HG03342 (cell line): ENCODE results near the gene RYR3.

Source experiments
- ATAC-seq: cut with Tn5 transposase; IDR thresholded peaks from one replicate; pipeline ENCODE4 v1.9.1; 2021; ENCODE audit warnings: mild to moderate bottlenecking, moderate library complexity; ENCODE audit not compliant: unreplicated experiment

Gene RYR3

DNA sequence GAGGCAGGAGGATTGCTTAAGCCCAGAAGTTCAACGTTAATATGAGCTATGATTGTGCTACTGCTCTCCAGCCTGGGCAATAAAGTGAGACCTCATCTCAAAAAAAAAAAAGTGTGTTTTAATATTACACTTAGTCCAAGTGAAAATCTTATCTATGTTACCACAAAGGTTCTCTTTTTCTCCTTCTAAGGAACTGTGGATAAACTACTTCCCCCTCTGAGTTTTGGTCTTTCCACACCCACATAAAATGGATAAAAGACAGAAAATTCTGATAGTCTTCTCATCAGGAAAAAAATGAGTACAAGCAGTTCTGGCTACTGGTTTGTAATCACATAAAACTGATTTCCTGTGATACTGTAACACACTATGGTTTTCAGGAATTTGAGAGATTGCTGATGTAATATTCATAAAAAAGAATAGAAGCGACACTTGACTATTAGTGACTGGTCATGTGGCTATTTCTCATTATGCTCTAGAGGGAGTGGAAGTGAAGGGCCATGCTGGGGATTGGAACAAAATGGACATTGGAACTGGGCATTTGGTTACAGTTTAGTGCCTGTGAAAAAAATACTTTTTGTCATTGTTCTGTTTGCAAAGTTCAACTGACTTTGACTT, 68.2 kb downstream of the RYR3 start:
- ATAC-seq, result no peak

DNA sequence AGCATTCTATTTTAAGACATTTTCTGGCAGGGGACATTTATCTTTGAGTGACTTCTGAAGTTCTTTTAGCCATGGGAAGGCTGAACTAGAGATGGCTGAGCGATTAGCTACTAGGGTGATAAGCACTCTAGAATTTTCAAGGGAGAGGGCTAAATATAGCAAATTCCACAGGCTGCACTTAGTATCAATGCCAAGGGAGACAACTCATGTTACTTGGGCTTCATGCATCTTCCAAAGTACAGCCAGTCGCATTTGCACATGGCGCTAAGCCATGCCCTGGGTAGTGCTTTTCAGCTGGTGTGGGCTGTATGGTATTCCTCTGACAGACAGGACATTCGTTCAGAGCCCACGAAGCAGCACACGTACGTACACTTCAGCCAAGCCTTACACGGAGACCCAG, 69.6 kb downstream of the RYR3 start:
- ATAC-seq, result no peak

DNA sequence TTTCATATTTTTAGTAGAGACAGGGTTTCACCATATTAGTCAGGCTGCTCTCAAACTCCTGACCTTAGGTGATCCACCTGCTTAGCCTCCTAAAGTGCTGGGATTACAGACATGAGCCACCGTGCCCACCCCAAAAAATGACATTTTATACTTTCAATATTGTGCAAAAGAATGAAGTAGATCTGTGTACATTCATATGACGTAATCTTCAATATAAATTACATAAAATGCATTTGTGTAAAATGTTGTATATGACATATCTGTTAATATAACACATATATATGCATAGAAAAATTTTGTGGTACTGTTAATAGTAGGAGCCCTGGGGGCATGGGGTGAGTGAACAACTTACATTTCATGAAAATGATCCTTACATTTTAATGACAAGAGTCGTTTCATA, 71.7 kb downstream of the RYR3 start:
- no peak for ATAC-seq

DNA sequence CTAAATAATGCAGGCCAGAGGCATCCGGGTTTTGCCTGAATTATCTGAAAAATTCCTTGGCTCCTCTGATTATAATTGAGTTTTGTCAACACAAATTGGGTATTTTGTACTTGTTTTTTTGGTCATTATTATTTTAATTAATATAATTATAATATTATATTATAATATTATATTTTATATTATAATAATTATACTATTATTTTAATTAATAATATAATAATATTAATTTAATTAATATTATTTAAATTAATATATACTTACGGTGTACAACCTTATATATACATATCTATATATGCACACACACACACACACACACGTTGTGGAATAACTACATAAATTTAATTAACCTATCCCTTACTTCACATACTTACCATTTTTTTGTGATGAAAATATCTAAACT, 73.5 kb downstream of the RYR3 start:
- no peak for ATAC-seq

DNA sequence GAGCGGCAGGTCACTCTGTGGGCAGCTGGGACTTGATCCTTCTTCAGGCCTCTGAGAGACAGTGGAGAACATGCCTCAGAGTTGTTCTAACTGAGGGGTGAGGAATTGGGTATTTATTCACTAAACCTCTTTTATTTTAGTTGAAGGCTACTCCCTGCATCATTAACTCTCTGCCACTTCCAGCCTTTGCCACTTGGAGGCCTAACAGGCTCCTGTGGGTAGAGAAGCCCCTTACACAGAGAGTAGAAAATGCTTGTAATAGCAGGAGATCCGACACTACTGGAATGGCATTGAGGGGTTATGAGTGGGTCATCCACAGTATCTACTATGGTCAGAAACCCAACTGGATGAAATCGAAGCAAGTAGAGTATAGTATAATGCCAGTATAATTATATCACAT, 81.7 kb downstream of the RYR3 start:
- ATAC-seq, result no peak

DNA sequence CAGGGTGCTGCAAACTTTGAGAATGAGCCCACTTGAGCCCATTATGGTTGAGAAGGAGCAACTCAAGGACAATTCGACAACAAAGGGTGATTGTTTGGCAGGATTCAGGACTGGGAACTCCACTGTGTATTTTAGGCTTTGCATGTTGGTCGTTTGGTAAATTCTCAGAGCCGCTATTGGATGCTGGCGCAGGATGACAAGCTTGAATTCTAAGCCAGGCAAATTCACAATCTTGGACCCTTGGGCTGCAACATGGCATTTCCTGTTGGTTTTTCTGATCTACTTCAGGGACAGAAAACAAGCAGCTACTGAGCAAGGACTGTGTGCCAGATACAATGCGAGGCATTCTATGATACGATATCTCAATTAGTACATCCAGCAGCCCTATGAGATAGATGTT, 82.8 kb downstream of the RYR3 start:
- no peak for ATAC-seq

DNA sequence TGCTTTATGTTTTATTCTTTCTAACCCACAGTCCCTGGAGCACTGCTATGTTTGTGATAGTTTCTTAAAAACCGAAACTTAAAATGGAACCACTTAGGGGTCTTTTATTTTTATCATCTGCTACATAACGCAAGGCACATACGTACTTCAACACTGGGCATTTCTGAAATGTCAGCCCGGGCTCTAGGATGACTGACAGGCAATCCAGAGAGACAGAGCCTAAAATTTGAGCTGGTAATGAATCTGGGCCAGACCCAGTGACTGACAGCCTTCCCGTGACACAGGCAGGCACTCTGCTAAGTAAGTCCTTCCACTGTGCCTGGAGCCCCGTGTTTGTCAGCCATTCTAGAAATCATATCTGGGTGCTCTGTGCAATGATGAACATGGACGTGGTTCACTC, 84.6 kb downstream of the RYR3 start:
- ATAC-seq, result no peak

DNA sequence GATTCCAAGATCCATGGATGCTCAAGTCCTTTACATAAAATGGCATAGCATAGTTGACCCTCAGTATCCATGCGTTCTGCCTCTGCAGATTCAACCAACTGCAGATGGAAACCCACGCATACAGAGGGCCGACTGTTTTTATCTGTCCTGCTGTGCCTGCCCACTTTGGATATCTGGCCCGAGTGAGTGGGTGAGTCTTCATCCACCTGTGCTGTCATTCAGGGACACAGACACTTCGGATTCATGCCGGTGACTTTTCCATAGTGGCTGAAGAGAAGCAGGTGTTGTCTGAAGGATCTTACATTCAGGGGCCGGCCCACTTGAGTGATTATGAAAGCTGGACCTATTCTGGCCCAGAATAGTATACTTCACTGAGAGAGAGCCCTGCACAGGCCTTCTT, 85.1 kb downstream of the RYR3 start:
- no peak for ATAC-seq

DNA sequence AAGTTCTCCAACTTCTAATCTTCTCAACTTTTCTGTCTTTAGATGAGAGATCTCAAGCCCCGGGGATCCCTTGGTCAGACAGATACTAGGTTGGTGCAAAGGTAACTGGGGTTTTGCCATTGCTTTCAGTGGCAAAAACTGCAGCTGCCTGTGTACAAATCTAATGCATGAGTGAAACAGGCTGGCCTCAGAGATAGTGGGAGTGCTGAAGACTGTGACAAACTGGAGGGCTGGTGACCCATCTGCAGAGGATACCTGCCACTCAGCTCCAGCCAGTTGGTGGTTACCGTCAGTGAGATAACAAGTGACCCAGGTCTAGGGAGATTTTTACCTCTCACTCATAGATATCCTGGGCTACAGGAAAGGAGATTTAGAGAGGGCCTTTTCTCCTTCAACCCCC, 85.7 kb downstream of the RYR3 start:
- ATAC-seq, result no peak

DNA sequence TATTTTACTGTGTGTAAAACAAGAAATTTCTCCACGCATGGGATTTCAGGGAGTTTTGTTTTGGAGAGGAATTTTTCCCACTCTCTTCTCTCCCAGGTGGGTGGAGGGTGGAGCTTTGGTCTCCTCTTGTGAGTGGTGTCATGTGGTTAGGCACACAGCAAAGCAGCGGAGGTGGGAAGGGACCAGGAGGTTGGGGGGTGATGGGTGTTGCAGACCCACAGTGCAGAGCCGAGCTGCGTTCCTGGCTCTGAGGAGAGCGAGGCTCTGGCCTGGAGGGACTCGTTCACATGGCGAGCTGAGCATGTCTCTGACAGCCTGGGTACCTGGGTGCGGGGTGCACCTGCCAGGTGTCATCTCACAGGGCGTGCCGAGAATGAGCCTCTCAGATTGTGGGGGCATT, 87.8 kb downstream of the RYR3 start:
- ATAC-seq, result no peak

DNA sequence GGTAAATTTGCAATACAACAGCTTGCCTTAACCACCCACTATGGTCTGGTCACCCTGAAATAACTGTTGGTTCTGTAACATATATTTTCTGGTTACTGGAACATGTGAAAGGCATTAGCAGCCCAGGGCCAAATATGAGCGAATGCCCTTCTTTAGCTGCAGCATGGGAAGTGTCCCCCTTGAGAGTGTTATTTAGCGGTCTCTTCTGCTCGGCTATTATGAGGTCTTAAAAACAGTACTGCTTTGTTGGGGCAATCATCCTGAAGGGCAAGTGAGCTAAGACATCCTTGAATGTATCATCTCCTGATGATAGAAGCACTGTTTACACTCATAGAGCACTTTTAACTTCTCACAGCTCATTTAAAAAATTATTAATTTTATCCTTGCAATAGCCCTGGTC, 90.2 kb downstream of the RYR3 start:
- ATAC-seq, result no peak

DNA sequence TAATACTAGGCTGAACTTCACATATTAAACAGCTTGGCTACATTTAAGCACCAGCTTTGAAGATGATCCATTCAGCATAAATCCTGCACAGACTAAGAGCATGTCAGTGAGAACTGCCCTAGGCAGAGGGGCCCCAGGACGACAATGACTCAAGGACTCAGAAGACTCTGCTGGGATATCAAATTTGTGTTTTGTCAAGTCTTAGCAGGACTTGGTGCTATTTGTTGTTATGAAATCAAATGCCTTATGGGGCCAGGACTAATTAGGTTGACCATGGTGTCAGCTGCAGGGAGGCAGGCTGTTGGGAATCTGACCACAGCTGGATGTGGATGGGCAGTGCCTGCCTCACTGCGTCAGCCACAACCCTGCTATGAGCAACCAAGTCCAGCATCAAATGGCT, 91.8 kb downstream of the RYR3 start:
- no peak for ATAC-seq

DNA sequence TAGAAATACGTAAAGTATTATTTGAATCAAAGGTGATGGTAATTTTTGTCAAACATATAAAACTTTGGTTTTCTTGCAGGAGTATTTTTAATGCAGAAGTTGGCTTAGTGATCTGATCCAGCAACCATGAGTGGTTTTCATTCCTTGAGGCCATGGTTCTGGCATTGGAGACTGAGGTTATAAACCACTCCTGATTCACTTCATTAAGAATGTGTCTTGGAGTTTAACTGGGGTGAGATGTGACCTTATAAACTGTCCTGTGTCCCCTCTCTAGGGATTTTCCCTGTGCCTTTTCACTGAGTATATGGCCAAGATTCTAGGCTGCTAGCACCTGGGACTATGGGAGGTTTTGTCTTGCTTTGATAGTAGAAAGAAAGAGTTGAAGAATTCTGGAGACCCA, 94.3 kb downstream of the RYR3 start:
- no peak for ATAC-seq

DNA sequence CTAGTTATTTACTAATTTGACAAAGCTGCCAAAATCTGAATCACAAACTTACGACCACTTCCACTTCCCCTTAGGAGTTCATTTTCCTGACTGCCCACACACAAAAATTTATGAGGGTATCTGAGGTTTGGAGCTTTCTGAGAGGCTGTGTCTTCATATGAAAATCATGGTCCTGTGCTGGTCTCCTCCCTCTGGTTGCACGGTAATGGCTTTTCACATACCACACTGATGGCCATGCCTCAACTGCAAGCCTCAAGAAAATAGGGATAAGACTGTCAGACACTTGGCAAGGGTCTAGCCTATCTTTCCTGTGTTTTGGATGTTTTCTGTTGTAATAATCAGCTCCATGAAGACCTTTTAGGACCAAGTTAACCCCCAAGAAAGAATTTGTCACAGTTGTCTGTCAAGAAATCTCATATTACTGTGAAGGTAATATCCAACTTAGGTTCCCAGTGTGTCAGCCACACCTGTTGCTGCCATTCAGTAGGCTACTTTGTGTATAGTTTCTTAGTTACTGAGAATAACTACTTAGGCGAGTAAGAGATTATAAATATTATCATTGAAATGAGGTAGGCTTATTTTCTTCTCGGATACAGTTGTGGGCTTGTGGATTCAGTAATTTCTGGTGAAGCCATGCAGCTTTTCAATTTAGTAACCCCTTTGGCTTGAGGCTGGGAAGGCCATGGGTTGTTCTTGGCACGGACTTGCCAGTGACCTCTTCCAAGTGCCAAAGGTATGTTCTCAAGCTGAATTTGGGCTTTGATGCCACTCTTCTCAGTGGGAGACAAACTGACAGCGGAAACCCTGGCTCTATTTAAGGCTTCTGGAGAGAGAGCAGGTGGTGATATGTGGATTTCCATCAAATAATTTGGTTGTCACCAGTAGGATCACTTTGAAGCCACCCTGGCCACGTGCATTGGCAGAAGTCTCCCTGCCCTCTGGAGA, 101.1 kb downstream of the RYR3 start:
- no peak for ATAC-seq

DNA sequence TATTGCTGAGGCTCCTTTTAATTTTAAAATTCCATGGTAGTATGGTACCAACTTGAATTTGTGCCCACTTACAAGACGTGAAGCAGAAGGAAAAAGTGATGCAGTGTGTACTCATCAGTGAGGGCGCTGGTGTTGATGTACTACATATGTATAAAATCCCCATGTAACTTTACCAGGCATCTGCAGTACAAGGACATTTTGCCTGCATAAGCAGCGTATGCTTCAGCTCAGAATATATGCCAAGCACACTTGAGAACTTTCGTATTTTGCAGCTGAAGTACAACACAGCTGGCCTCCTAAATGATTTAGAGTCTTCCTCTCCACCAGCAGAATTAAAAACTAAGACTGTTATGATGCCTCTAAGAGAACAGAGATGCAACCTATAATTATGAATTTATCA, 108.9 kb downstream of the RYR3 start:
- ATAC-seq, result no peak

DNA sequence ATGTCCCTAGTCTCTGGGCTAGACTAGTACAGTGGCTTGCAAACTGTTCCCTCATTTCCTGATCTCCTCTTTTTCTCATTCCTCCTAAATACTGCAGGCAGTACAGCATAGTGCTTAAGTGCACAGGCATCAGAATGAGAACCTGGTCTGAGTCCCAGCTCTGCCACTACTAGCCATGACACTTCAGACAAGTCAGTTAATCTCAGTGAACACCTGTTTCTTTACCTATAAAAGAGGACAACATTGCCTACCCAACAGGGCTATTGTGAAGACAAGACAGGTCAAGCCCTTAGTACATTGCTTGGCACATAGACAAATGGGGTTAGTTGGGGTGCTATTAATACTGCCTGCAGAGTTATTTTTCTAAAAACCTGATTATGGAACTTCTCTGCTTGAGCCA, 113.3 kb downstream of the RYR3 start:
- ATAC-seq, result no peak

DNA sequence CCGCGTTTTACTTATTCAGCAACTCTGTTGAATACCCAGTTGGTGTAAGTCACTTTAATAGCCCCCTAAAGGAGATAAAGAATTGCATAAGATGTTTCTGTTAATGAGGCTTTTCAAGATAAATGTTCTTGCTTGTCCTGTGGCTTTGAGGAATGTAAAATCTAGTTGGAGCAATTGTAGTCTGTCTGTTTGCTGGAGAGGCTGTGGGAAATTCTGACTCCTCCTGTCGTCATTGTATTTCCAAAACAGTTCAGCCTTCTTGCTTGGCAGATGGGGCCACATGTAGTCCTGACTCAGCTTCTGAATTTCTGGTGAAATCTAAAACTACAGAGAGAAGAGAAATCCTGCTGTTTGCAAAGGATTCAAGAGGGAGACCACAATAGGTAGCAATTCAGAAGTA, 114.4 kb downstream of the RYR3 start:
- no peak for ATAC-seq

DNA sequence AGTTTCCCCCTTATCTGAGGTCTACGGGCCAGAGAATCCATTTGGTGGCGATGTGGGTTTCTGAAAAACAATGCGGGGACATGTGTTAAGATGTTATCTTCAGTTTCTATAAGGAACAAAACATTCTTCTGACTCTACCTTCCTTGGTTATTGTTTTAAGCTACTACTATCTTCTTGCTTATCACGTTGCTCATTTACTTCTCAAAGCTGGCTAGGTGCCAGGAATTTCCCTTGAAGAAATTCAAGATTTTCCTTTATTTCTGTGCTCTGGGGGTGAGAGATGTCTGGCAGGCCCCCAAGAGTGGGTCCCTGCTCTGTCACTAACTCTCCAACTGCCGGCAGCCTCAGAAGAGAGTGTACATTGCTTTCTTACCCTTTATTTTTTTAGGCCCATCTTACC, 119.8 kb downstream of the RYR3 start:
- ATAC-seq, result no peak

DNA sequence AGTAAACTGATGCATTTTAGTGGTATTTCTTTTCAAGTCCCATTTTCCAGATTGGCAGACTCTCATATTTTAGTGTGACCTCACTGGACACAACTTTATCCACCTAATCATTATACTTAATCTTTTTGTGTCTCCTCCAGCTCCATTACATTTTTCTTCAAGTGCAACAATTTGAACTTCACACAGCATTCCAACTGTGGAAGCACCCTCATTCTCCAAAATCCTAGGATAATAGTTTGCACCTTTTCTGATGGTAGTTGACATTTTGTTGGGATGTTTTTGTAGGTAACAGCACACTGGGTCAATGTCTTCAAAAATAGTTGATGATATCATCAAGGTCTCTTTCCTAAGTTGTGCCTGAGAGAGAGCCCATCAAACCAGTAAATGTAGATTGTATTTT, 123.1 kb downstream of the RYR3 start:
- ATAC-seq, result no peak

DNA sequence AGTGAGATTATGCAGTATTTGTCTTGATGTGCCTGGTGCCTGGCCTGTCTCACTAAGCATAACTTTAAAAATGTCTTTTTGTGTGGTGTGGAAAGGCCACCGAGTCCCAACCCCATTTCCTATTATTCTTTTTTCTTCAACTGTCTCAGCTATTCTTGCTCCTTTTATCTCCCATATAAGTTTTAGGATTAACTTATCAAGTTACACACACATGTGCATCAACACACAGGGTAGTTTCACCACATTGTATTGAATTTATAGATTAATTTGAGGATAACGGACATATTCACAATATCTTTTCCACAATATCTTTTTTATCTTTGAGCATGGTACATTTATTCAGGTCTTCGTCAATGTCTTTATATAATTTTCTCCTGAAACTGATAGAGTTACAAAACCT, 127.6 kb downstream of the RYR3 start:
- no peak for ATAC-seq

DNA sequence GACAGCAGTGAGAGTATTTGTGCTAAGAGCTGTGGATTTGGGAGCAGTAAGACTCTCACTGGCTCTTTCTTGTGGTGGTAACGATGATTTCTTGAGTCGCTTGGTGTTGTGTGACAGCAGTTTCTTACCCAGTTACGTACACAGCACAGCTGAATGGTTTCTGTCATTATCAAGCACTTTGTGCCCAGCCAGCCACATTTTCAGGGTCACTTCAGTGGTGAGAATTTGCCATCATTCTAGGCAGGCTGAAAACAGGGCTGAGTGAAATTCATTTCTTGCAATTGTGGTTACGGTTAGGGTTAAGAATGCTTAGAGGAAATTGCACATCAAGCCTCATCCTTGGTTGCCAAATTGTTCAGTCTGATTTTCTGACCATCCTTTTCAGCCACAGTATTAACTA, 130.1 kb downstream of the RYR3 start:
- ATAC-seq, result no peak

DNA sequence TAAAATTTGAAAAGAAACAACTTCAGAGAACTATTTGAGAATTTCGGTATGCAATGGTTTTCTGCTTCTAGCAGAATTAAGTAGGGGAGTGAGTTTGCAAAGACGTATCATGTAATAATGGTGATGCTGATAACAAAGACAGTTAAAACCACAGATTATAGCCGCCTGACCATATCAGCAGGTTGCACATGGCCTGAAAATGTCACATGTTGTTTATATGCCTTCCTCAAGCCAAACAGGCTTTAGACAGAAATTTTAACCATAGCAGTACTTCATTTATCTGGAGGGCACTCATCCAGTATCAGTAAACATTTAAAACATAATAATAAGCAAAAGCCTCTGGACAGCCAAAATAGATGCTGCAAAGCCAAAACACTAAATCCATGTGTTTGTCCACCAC, 131.7 kb downstream of the RYR3 start:
- no peak for ATAC-seq

DNA sequence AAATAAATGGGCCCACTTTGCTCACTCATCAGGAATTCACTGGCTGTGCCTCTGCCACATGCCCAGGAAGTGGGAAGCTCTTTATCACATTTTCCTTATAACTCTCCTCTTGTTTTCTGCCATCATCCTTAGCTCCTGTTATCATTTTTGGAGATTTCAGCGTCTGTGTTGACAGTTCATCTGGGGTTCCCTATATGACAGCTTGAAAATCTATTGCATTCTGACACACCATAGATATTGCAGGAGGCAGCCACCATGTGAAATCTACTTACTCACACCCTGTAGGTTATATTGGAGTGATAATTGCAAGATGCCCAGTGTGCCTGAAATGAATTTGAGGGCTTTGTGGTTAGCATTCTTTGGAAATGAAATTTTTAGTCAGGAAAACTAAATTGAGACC, 132.9 kb downstream of the RYR3 start:
- no peak for ATAC-seq
